Neuronal stem cell (in vitro differentiated cells): Measurements from ENCODE around the gene SMIM24.

Source experiments
- DNase-seq: peaks from one replicate; pipeline ENCODE4 v3.0.0-alpha.2; 2013; ENCODE audit warnings: low spot score
- H2AFZ ChIP-seq: one replicate; pipeline ENCODE4 v1.6.1; 2013; ENCODE audit warnings: mild to moderate bottlenecking, low read length, inconsistent platforms
- H2AK5ac ChIP-seq: 2 replicates; pipeline ENCODE4 v1.6.1; 2013; ENCODE audit warnings: low read depth, mild to moderate bottlenecking, inconsistent platforms, low read length, moderate library complexity, mixed read lengths
- H2BK120ac ChIP-seq: 2 replicates; pipeline ENCODE4 v1.6.1; 2013; ENCODE audit warnings: low read depth, mild to moderate bottlenecking, inconsistent platforms, low read length, moderate library complexity, mixed read lengths
- H2BK12ac ChIP-seq: one replicate; pipeline ENCODE4 v1.6.1; 2013; ENCODE audit warnings: low read length, inconsistent platforms
- H2BK15ac ChIP-seq: 2 replicates; pipeline ENCODE4 v1.6.1; 2013; ENCODE audit warnings: mild to moderate bottlenecking, low read length, inconsistent platforms, mixed read lengths
- H2BK5ac ChIP-seq: one replicate; pipeline ENCODE4 v1.6.1; 2013; ENCODE audit warnings: inconsistent platforms, mild to moderate bottlenecking, low read length, moderate library complexity
- H3K14ac ChIP-seq: one replicate; pipeline ENCODE4 v1.6.1; 2013; ENCODE audit warnings: low read length, inconsistent platforms
- H3K18ac ChIP-seq: 2 replicates; pipeline ENCODE4 v1.6.1; 2013; ENCODE audit warnings: low read length, inconsistent platforms
- H3K23ac ChIP-seq: 2 replicates; pipeline ENCODE4 v1.6.1; 2013; ENCODE audit warnings: low read depth, mild to moderate bottlenecking, mixed read lengths, low read length, inconsistent platforms; ENCODE audit not compliant: poor library complexity
- H3K27ac ChIP-seq: replicated peaks from 3 replicates; pipeline ENCODE4 v1.5.1; 2013; ENCODE audit warnings: low read length, inconsistent platforms
- H3K27me3 ChIP-seq, 3 experiments: 2 replicates each; pipeline ENCODE4 v1.6.1; 2013; ENCODE audit warnings: low read length in 3 of 3, mild to moderate bottlenecking in 2 of 3, inconsistent platforms in 1 of 3, low read depth in 1 of 3, mixed read lengths in 1 of 3, moderate library complexity in 1 of 3; ENCODE audit not compliant: control insufficient read depth in 3 of 3, insufficient read depth in 3 of 3
- H3K36me3 ChIP-seq, 2 donors: replicated peaks in 1 of 2; 2 replicates each; pipeline ENCODE4 v1.6.1; 2013; ENCODE audit warnings: low read length in 2 of 2; ENCODE audit not compliant: control insufficient read depth in 2 of 2, insufficient read depth in 2 of 2
- H3K4ac ChIP-seq: 2 replicates; pipeline ENCODE4 v1.6.1; 2013; ENCODE audit warnings: inconsistent platforms, mild to moderate bottlenecking, low read length, moderate library complexity
- H3K4me1 ChIP-seq, 2 donors: 1 replicate in 1 of 2; 2 replicates in 1 of 2; pipeline ENCODE4 v1.6.1; 2013; ENCODE audit warnings: low read length in 2 of 2, low read depth in 1 of 2; ENCODE audit not compliant: control insufficient read depth in 2 of 2, insufficient read depth in 1 of 2
- H3K4me2 ChIP-seq: one replicate; pipeline ENCODE4 v1.6.1; 2013; ENCODE audit warnings: mild to moderate bottlenecking, low read length, inconsistent platforms; ENCODE audit not compliant: insufficient read depth, poor library complexity, severe bottlenecking
- H3K4me3 ChIP-seq, 2 donors: 2 replicates each; pipeline ENCODE4 v1.5.1; 2013; ENCODE audit warnings: low read length in 2 of 2, mild to moderate bottlenecking in 2 of 2, inconsistent platforms in 1 of 2, moderate library complexity in 1 of 2
- H3K79me1 ChIP-seq: one replicate; pipeline ENCODE4 v1.6.1; 2013; ENCODE audit warnings: low read depth, mild to moderate bottlenecking, inconsistent platforms, low read length, moderate library complexity
- H3K9ac ChIP-seq: one replicate; pipeline ENCODE4 v1.6.1; 2013; ENCODE audit warnings: mild to moderate bottlenecking, low read depth, low read length, inconsistent platforms; ENCODE audit not compliant: poor library complexity
- H3K9me3 ChIP-seq, 2 donors: replicated peaks in 1 of 2; 2 replicates each; pipeline versions ENCODE3 to v1.6.1; 2013; ENCODE audit warnings: low read length in 2 of 2, mild to moderate bottlenecking in 2 of 2, inconsistent platforms in 1 of 2, low read depth in 1 of 2, mixed read lengths in 1 of 2, moderate library complexity in 1 of 2; ENCODE audit not compliant: control insufficient read depth in 2 of 2, insufficient read depth in 1 of 2
- H4K8ac ChIP-seq: one replicate; pipeline ENCODE4 v1.6.1; 2013; ENCODE audit warnings: low read depth, mild to moderate bottlenecking, inconsistent platforms, low read length, moderate library complexity
- H4K91ac ChIP-seq: one replicate; pipeline ENCODE4 v1.6.1; 2013; ENCODE audit warnings: low read length, low read depth, mild to moderate bottlenecking, inconsistent platforms; ENCODE audit not compliant: poor library complexity
- WGBS, 2 donors: extraction: QIAGEN DNeasy Blood & Tissue Kit; methylation state at CpG; one replicate each; pipeline ENCODE4 v1.1.7; 2013; ENCODE audit warnings: missing lambda C conversion rate in 2 of 2, mixed read lengths in 1 of 2; ENCODE audit not compliant: insufficient read length in 2 of 2, insufficient replicate concordance in 1 of 2; ENCODE audit errors: extremely low coverage in 2 of 2; 5-methylcytosine and 5-hydroxymethylcytosine counted together

Gene SMIM24

DNA sequence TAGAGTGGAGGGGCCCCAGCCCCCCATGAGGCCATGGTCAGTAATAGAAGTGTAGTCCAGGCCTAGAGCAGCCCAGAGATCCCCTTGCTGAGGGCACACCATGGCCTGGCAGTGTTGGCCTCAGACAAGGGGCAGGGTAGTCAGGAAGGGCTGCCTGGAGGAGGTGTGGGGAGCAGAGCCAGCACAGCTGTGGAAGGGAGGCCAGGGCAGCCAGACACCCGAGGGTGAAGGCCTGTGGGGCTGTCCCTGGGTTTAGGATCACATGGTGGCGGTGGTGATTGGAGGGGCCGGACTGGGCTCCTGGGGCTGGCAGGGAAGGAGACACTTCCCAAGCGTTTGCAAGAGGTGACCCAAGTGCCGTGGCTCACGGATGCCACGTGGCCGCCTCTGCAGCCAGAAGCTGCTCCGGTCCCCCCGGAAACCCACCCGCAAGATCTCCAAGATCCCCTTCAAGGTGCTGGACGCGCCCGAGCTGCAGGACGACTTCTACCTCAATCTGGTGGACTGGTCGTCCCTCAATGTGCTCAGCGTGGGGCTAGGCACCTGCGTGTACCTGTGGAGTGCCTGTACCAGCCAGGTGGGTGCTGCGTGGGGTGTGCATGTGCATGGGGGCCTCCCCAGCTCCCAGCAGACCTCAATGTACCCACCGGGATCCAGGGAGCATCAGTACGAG is 47.0 kb upstream of the SMIM24 start:
- H3K18ac ChIP-seq = no peak overlapping the region
- DNase-seq = no peak
- no peak overlapping the region for H2BK12ac ChIP-seq
- no peak overlapping the region for H2BK15ac ChIP-seq
- H3K27me3 ChIP-seq = no peaks in the 10 kb centered on the region
- no peak overlapping the region for H3K4ac ChIP-seq
- H4K91ac ChIP-seq = no peak overlapping the region
- H3K4me3 ChIP-seq = no peak overlapping the region
- no peak overlapping the region for H3K27ac ChIP-seq
- no peak overlapping the region for H3K9ac ChIP-seq
- H3K36me3 ChIP-seq = peaks cover 43 to 81% of the 10 kb centered on the region in 2 donors
- no peaks in the 10 kb centered on the region for H3K4me1 ChIP-seq
- H3K79me1 ChIP-seq = peaks cover 19% of the 10 kb centered on the region
- H3K14ac ChIP-seq = no peak overlapping the region
- H3K4me2 ChIP-seq = no peak overlapping the region
- H4K8ac ChIP-seq = no peak overlapping the region
- H3K23ac ChIP-seq = peak overlapping the region; percentile 75
- no peak overlapping the region for H2AFZ ChIP-seq
- peak overlapping the region; percentile 31 for H2BK120ac ChIP-seq
- H2AK5ac ChIP-seq = no peak overlapping the region
- no peak overlapping the region for H2BK5ac ChIP-seq
- WGBS, 2 donors = no CpG with 5 or more reads among the region's 21 CpGs
- H3K9me3 ChIP-seq = no peaks in the 10 kb centered on the region

DNA sequence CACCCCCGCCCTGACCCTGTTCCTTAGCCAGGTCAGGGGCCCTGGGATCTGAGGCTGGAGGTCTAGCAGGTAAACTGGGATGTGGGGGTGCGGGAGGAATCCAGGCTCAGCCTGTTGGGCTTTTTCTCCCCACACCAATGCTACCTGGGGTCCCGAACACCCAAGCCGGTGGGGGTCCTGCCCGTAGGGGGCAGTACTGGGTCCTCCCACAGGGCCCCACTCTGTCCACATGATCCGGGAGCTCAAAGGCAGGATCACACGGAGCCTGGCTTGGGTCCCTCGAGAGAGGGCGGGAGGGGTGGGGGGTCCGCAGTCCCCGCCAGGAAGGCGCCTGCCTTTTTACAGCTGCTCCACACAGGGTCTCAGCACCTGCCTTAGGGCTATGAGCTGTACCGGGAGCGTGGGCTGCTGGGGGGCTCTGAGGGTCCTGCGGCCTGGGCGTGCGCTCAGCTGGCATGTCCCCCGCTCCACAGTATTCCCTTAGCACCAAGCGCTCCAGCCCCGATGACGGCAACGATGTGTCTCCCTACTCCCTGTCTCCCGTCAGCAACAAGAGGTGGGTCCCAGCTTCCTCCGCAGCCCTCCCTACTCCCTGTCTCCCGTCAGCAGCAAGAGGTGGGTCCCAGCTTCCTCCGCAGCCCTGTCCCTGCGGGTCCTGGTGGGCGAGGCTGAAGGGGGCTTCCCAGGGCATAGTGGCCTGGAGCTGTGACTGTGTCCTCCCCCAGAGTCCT is 46.3 kb upstream of the SMIM24 start:
- WGBS, 2 donors = no CpG with 5 or more reads among the region's 28 CpGs
- Histone ChIP-seq H3K9ac (no peak overlapping the region), H3K4me3 (no peak overlapping the region), H2BK120ac (no peak overlapping the region), H3K14ac (no peak overlapping the region), H3K9me3 (no peaks in the 10 kb centered on the region), H2AK5ac (no peak overlapping the region), H3K36me3 (peaks cover 42 to 81% of the 10 kb centered on the region in 2 donors), H2BK12ac (no peak overlapping the region), H2AFZ (no peak overlapping the region), H3K27ac (no peak overlapping the region), H3K4ac (no peak overlapping the region), H3K23ac (peak overlapping the region; percentile 1), H2BK5ac (no peak overlapping the region), H4K91ac (no peak overlapping the region), H2BK15ac (no peak overlapping the region), H3K79me1 (peaks cover 23% of the 10 kb centered on the region), H4K8ac (no peak overlapping the region), H3K18ac (no peak overlapping the region), H3K4me1 (no peaks in the 10 kb centered on the region), H3K27me3 (peaks cover 0 to 2% (median 0%) of the 10 kb centered on the region in 3 experiments), H3K4me2 (no peak overlapping the region)
- DNase-seq = no peak

DNA sequence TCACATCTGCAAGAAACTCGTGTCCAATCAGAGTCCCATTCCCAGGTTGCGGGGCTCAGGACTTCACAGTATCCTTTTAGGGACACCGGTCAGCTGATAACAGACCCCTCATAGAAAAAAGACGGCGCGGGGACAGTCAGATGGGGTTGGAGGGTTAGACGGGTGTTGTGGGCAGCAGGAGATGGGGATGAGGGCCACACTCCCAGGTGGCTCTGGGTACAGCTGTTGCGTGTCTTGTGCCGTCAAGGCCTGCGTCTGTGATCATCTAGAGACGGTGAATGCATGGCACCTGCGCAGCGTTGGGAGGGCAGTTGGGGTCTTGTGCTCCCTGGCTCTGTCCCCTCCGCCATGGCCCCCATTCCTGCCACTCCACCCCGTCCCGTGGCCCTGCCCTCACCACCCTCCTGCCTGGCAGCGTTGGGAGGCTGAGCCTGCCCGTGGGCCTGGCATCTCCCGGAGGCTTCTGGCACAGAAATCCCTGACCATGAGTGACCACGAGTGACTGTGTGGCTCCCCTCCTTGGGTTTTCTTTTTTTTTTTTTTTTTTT is 44.7 kb upstream of the SMIM24 start:
- no peaks in the 10 kb centered on the region for H3K9me3 ChIP-seq
- H3K79me1 ChIP-seq = peaks cover 30% of the 10 kb centered on the region
- no peak overlapping the region for H3K14ac ChIP-seq
- H3K9ac ChIP-seq = no peak overlapping the region
- H3K36me3 ChIP-seq = peaks cover 35 to 84% of the 10 kb centered on the region in 2 donors
- no CpG with 5 or more reads among the region's 20 CpGs for WGBS, 2 donors
- no peak overlapping the region for H4K91ac ChIP-seq
- no peak overlapping the region for H2AK5ac ChIP-seq
- H2AFZ ChIP-seq = no peak overlapping the region
- no peak overlapping the region for H4K8ac ChIP-seq
- no peak overlapping the region for H3K18ac ChIP-seq
- no peak overlapping the region for H3K23ac ChIP-seq
- no peak overlapping the region for H3K4ac ChIP-seq
- H2BK12ac ChIP-seq = no peak overlapping the region
- H3K4me2 ChIP-seq = no peak overlapping the region
- no peak for DNase-seq
- no peak overlapping the region for H2BK15ac ChIP-seq
- peak overlapping the region; percentile 6 for H2BK5ac ChIP-seq
- no peak overlapping the region for H2BK120ac ChIP-seq
- H3K27ac ChIP-seq = no peak overlapping the region
- H3K4me1 ChIP-seq = no peaks in the 10 kb centered on the region
- peaks cover 0 to 2% (median 0%) of the 10 kb centered on the region in 3 experiments for H3K27me3 ChIP-seq
- no peak overlapping the region for H3K4me3 ChIP-seq
